Stimulated activated CD4-positive, alpha-beta T cell treated with anti-CD3 and anti-CD28 coated beads, Interleukin-4, amount 100 ng/mL, for 48 hours (primary cell): ENCODE data around the gene PPIG.
"Not testable (repeated sequence)": the region's sequence is repeated elsewhere in the genome, so short reads cannot be mapped to it uniquely, and the experiment has no call there.

ENCODE experiments used
- DNase-seq, 2 donors: peaks; one replicate each; pipeline ENCODE4 v3.0.0-alpha.2; 2020; ENCODE audit warnings: low read depth in 2 of 2

The PPIG gene

GRCh38 chr2:169590804-169591203 is 6.7 kb downstream of the PPIG start:
- DNase-seq, result no peak

GRCh38 chr2:169596546-169596945 is 12.4 kb downstream of the PPIG start:
- DNase-seq, result not testable (repeated sequence)

DNA sequence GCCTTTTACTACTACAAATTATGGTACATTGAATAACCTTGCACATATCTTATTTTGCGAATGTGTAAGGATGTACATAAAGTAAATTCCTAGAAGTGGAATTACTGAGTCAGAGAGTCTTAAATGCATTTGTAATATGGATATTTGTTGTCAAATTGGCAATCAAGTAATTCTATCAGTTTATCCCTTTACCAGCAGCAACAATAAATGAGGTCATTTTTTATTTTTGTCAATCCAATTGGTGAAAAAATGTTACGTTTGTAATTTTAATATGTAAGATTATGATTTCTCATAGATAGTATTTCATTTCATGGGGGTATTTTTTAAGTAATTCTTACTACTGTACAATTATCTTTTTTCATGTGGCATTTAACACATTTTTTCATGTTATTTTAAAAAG is 14.8 kb downstream of the PPIG start:
- DNase-seq, result no peak

- no peak for DNase-seq
Measured at GRCh38 chr2:169599568-169599967, 15.4 kb downstream of the PPIG start.

DNA sequence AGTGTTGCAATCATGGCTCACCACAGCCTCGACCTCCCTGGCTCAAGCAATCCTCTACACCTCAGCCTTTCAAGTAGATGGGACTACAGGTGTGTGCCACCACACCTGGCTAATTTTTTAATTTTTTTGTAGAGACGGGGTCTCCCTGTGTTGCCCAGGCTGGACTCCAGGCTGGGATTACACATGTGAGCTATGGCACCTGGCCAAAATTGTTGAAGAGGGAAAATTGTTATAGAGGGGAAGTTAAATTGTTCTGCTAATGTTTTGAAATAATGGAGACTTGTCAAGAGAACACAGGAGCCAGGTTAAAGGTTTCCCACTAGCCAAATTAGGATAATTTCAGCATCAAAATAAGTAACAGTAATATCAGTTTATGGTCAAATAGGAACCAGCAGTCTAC is 25.1 kb downstream of the PPIG start:
- DNase-seq, result no peak

- DNase-seq, result no peak
Measured at GRCh38 chr2:169613876-169614275, 29.7 kb downstream of the PPIG start.

DNA sequence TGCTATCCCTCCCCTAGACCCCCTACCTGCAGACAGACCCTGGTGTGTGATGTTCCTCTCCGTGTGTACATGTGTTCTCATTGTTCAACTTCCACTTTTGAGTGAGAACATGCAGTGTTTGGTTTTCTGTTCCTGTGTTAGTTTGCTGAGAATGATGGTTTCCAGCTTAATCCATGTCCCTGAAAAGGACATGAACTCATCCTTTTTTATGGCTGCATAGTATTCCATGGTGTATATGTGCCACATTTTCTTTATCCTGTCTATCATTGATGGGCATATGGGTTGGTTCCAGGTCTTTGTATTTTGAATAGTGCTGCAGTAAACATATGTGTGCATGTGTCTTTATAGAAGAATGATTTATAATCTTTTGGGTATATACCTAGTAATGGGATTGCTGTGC is 31.8 kb downstream of the PPIG start:
- DNase-seq, result not testable (repeated sequence)

DNA sequence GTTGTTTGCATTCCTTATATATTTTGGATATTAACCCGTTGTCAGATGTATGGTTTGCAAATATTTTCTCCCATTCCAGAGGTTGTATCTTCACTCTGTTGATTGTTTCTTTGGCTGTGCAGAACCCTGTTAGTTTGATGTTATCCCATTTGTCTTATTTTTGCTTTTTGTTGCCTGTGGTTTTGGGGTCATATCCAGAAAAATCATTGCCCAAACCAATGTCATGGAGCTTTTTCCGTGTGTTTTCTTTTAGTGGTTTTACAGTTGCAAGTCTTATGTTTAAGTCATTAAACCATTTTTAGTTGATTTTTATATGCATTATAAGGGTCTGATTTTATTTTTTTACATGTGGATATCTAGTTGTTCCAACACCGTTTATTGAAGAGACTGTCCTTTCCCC is 35.8 kb downstream of the PPIG start:
- DNase-seq, result no peak

DNA sequence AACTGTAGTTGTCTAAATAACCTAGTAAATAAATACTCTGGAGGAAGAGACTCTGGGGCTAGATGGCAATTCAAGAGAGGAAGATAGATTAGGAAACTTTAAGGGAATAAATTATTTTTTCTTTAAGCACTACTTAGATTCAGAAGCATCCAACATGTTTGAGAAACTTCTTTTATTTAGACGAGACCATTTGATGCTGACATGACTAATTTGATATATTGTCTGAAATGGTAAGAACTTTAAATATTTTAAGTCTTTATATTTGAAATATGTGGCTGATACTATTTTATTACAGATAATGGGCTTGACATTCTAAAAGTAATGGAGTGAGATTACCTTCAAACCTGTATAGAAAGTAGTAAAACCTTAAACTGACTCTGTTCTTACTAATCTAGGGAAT is 36.4 kb downstream of the PPIG start:
- no peak for DNase-seq

GRCh38 chr2:169623235-169623634 is 39.1 kb downstream of the PPIG start:
- no peak for DNase-seq

GRCh38 chr2:169625781-169626180 is 41.6 kb downstream of the PPIG start:
- DNase-seq, result no peak

DNA sequence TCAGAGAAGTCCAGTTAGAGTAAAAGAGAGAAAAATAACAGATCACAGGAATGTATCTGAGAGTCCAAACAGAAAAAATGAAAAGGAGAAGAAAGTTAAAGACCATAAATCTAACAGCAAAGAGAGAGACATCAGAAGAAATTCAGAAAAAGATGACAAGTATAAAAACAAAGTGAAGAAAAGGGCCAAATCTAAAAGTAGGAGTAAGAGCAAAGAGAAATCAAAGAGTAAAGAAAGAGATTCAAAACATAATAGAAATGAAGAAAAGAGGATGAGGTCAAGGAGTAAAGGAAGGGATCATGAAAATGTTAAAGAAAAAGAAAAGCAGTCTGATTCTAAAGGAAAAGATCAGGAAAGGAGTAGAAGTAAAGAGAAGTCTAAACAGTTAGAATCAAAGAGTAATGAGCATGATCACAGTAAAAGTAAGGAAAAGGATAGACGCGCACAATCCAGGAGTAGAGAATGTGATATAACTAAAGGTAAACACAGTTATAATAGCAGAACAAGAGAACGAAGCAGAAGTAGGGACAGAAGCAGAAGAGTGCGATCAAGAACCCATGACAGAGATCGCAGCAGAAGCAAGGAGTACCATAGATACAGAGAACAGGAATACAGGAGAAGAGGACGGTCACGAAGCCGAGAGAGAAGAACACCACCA is 52.4 kb downstream of the PPIG start:
- no peak for DNase-seq

DNA sequence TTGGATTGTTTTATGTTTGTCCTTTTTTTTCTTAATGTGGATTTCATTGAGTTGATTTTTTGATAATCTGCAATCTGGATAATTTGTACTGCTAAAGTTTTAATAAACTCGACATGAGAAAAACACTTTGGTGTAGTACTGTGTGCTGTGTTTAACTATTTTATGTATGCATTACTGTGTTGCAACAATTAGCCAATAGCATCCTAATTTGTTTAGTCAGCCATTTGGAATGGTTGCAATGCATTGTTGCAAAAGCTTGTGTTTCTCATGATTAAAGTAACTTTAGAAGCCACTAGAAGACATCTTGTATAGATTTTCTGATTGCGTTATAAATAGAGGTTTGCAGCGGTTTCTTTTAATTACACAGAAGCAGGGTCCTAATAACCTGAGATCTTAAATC is 53.5 kb downstream of the PPIG start:
- no peak for DNase-seq

DNA sequence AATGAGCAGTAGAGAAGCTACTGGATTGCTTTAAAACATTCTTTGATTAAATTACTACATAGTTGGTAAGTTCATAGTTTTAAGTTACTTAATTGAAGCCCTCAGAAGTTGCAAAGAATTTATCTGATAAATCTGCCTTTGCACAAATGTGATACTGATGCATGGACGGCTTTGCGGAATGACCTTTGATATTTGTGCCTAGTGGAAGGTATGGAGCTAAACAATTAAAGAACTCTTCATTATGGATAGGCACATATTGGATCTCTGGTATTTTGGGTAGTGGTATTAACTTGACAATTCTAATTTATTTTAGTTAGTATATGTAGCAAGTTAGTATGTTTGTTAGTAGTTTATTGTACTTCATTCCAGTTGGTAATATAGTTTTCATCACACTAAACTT is 56.0 kb downstream of the PPIG start:
- no peak for DNase-seq

- DNase-seq, result no peak
Measured at GRCh38 chr2:169641464-169641863, 57.3 kb downstream of the PPIG start.

- no peak for DNase-seq
Measured at GRCh38 chr2:169644173-169644572, 60.0 kb downstream of the PPIG start.

DNA sequence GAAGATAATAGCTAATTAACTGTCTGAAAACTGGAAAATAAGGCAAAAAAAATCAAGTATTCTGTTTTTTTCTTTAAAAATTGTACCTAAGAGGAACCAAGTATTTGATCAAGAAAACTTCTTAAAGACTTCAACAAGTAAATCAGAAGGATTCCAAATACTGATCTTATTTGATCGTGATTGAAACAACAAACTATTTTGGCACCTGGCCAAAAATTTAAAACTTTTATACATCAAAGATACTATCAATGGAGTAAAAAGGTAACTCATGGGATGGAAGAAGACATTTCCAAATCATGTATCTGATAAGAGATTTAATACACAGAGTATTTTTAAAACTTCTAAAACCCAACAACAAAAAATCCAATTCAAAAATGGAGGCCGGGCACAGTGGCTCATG is 63.3 kb downstream of the PPIG start:
- no peak for DNase-seq

DNA sequence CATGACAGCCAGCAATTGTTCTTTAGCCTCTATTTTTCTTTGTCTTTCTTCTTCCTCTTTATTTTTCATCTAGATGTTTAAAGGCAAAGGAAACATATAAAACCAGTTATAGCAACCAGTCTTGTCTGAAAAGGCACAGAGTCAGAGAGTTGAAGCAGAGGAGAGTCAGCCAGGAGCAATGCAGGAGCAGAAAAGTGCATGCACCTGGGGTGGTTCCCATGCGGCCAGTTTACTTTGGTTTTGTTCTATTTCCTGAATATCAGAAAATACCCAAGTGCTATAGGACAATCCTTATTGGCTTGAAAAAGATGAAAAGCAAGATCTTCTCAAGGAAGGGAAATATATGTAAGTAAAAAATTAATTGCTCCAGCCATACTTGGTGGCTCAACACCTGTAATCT is 65.1 kb downstream of the PPIG start:
- no peak for DNase-seq

DNA sequence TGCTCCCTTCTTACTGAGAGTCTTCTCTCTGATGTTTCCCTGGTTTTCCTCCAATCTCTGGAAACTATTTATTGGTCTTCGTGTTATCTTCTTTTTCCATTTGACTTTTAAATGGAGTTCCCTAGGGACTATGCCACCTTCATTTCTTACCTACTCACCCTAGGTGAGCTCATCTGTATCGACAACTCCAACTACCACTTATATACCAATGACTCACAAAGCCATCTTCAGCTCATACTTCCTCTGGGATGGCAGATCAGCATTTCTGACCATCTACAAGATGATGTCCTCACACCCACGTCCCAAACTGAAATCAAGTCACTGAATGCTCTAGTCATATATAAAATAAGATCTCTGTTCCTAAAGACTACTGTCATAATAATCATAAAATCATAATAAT is 69.5 kb downstream of the PPIG start:
- DNase-seq, result no peak

DNA sequence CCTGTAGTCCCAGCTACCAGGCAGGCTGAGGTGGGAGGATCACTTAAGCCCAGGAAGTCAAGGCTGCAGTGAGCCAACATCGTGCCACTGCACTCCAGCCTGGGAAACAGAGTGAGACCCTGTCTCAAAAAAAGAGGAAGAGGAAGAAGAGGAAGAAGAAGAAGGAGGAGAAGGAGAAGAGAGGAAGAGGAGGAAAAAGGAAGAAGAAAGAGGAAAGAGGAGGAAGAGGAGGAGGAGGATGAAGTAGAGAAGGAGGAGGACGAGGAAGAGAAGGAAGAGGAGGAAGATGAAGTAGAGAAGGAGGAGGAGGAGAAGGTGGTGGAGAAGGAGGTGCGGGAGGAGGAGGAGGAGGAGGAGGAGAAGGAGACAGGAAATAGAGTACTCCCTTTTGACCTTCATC is 72.0 kb downstream of the PPIG start:
- DNase-seq, result no peak

DNA sequence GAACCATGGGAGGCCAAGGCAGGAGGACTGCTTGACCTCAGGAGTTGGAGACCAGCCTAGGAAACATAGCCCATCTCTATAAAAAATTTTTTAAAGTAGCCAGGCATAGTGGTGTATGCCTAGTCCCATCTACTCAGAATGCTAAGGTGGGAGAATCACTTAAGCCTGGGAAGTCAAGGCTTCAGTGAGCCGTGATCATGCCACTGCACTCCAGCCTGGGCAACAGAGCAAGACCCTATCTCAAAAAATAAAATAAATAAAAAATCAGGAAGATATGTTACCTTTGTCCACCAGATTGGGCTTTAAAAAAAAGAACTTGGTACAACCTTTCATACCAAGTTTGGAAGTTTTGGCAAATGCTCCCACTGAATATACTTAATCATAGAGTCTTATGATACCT is 74.7 kb downstream of the PPIG start:
- no peak for DNase-seq

DNA sequence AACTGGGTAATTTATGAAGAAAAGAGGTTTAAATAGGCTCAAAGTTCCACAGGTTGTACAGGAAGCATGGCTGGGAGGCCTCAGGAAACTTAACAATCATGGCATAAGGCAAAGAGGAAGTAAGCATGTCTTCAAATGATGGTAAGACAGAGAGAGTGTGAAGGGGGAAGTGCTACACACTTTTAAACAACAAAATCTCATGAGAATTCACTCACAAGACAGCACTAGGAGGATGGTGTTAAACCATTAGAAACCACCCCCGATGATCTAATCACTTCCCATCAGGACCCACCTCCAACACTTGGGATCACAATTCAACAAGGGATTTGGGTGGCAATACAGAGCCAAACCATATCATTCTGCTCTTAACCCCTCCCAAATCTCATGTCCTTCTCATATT is 75.2 kb downstream of the PPIG start:
- no peak for DNase-seq

- DNase-seq, result no peak
Measured at GRCh38 chr2:169661265-169661664, 77.1 kb downstream of the PPIG start.

DNA sequence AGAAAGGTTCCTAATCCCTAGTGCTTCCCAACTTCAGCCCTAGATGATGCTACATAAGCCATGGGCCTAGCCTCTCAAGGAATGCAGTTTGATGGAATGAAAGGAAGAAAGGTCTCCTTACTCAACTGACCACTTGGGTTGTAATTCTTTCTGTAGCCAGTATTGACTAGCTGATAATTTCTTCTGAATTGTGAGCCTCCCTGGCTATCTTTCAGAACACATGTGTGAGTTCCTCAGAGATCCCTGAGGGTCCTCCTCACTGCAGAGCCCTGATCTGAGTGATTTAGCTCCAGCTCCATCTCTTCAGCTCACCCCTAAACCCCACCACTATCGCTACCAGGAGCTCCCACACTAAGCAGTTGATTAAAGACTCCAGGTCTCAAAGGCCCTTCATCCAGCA is 78.6 kb downstream of the PPIG start:
- DNase-seq, result no peak

GRCh38 chr2:169663247-169663646 is 79.1 kb downstream of the PPIG start:
- no peak for DNase-seq
